ENCODE data around the gene FUT9.

FUT9 gene

DNA sequence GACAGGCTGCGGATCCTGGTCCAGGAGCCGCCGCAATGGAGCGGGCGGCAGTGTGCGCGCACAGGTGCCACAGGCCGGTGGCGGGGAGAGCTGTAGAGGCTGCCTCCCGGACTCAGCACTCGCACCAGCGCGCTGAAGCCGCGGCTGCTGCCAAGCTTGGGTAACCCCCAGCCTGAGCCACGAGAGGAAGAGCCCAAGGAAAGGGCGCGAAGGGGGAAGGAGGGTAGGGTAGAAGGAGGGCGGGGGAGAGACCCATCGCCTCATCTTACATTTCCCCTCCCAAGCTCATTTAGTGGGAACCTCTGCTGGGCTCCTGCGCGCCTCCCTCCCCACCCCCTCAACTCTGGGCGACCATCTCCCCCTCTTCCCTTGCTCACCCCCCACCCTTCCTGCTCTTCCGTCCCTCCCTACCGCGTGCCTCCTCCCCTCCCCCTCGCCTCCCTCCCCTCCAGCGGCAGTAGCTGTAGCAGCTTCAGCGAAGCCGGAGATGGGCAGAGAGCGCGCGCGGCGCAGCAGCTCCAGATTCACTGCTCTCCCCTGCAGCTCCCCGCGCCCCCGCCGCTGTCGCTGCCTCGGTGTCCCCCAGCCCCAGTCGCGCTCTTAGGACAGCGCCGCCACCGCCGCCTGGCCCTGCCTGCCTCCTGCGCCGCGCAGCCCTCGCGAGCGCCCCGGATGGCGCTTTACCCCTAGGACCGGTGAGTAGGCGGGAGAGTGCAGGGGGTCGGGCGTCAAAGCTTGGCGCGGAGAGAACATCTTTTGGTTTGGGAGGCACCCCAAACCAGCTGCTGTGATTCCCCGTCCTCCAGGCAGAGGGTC, at the start of gene FUT9:
Gene FUT9, plus strand, starts transcription at position 457 of the 816 bp plus-strand sequence. CDS start 187,182 bp downstream, outside the sequence.
- H3K9me3 ChIP-seq (ENCODE audit: control insufficient read depth in 2 of 2, low read length in 2 of 2): no peaks in the 10 kb centered on the region
- H3K9ac ChIP-seq (ENCODE audit: low read depth in 1 of 2, low read length in 2 of 2): no peak within 1 kb of the TSS
- no peak within 1 kb of the TSS for H3K4me3 ChIP-seq (ENCODE audit: low read length in 2 of 2)
- H3K4me1 ChIP-seq (ENCODE audit: control insufficient read depth in 2 of 2, insufficient read depth in 2 of 2, low read length in 2 of 2): no peaks in the 10 kb centered on the region
- no peaks in the 10 kb centered on the region for H3K27me3 ChIP-seq (ENCODE audit: control insufficient read depth in 2 of 2, insufficient read depth in 2 of 2, low read length in 2 of 2)
- no peak within 1 kb of the TSS for H3K27ac ChIP-seq (ENCODE audit: low read depth in 2 of 2, low read length in 2 of 2)
- H3K36me3 ChIP-seq (ENCODE audit: control insufficient read depth in 2 of 2, insufficient read depth in 2 of 2, low read length in 2 of 2): no peaks in the 10 kb centered on the region

DNA sequence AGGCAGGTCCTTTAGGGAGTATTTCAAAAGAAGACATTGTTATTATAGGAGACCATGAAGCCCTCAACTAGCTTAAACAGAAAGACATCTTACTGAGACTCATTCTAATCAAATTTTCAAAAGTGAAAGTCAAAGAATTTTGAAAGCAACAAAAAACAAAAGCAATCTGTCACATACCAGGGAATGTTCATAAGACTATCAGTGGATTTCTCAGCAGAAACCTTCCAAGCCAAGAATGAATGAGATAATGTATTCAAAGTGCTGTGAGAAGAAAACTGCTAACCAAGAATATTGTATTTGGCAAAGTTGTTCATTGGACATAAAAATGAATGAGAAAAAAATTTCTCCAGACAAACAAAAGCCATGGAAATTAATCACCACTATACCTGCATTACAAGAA, 48.2 kb upstream of the FUT9 start:
- Histone ChIP-seq H3K27me3 (ENCODE audit: control insufficient read depth in 2 of 2, insufficient read depth in 2 of 2, low read length in 2 of 2) (no peaks in the 10 kb centered on the region), H3K9ac (ENCODE audit: low read depth in 1 of 2, low read length in 2 of 2) (no peak overlapping the region), H3K36me3 (ENCODE audit: control insufficient read depth in 2 of 2, insufficient read depth in 2 of 2, low read length in 2 of 2) (no peaks in the 10 kb centered on the region), H3K9me3 (ENCODE audit: control insufficient read depth in 2 of 2, low read length in 2 of 2) (no peaks in the 10 kb centered on the region), H3K4me1 (ENCODE audit: control insufficient read depth in 2 of 2, insufficient read depth in 2 of 2, low read length in 2 of 2) (no peaks in the 10 kb centered on the region), H3K27ac (ENCODE audit: low read depth in 2 of 2, low read length in 2 of 2) (no peak overlapping the region), H3K4me3 (ENCODE audit: low read length in 2 of 2) (no peak overlapping the region)

DNA sequence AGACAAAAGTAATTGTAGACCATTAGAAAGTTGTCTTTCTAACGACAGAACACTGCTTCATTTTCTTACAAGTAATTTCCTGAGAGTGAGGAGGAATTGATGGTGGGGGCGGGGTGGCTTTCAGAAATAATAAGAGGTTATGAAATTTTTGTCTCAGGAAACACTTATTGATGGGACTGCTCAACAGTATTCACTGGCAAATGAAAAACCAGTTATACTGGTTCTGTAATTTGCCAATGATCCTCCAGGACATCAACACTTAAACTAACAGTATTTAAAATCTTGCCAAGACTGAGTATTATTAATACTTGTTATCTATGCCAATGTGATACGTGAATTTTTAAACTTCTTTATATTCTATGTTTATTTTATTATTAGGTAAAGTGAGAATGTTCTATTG, 41.8 kb upstream of the FUT9 start:
- Histone ChIP-seq H3K27me3 (ENCODE audit: control insufficient read depth in 2 of 2, insufficient read depth in 2 of 2, low read length in 2 of 2) (no peaks in the 10 kb centered on the region), H3K9me3 (ENCODE audit: control insufficient read depth in 2 of 2, low read length in 2 of 2) (no peaks in the 10 kb centered on the region), H3K36me3 (ENCODE audit: control insufficient read depth in 2 of 2, insufficient read depth in 2 of 2, low read length in 2 of 2) (no peaks in the 10 kb centered on the region), H3K9ac (ENCODE audit: low read depth in 1 of 2, low read length in 2 of 2) (no peak overlapping the region), H3K4me3 (ENCODE audit: low read length in 2 of 2) (no peak overlapping the region), H3K27ac (ENCODE audit: low read depth in 2 of 2, low read length in 2 of 2) (no peak overlapping the region), H3K4me1 (ENCODE audit: control insufficient read depth in 2 of 2, insufficient read depth in 2 of 2, low read length in 2 of 2) (no peaks in the 10 kb centered on the region)

DNA sequence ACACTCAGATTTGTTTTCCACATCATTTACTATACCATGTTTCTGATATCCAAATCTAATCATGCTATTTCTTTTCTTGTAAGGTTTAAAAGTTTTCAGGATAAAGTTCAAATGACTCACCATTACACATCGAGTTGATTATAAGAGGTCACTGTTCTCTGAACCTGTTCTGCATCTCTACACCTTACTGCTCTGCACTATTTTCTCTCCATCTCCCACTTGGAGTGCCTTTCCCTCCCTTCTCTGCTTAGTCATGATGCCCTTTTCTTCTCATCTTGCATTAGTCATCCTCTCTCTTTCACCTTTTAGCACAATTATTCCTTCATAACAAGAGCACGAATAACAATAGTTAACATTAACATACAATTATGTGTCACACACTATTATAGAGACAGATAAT, 37.5 kb upstream of the FUT9 start:
- Histone ChIP-seq H3K27me3 (ENCODE audit: control insufficient read depth in 2 of 2, insufficient read depth in 2 of 2, low read length in 2 of 2) (no peaks in the 10 kb centered on the region), H3K9me3 (ENCODE audit: control insufficient read depth in 2 of 2, low read length in 2 of 2) (no peaks in the 10 kb centered on the region), H3K27ac (ENCODE audit: low read depth in 2 of 2, low read length in 2 of 2) (no peak overlapping the region), H3K9ac (ENCODE audit: low read depth in 1 of 2, low read length in 2 of 2) (no peak overlapping the region), H3K36me3 (ENCODE audit: control insufficient read depth in 2 of 2, insufficient read depth in 2 of 2, low read length in 2 of 2) (no peaks in the 10 kb centered on the region), H3K4me3 (ENCODE audit: low read length in 2 of 2) (no peak overlapping the region), H3K4me1 (ENCODE audit: control insufficient read depth in 2 of 2, insufficient read depth in 2 of 2, low read length in 2 of 2) (no peaks in the 10 kb centered on the region)

DNA sequence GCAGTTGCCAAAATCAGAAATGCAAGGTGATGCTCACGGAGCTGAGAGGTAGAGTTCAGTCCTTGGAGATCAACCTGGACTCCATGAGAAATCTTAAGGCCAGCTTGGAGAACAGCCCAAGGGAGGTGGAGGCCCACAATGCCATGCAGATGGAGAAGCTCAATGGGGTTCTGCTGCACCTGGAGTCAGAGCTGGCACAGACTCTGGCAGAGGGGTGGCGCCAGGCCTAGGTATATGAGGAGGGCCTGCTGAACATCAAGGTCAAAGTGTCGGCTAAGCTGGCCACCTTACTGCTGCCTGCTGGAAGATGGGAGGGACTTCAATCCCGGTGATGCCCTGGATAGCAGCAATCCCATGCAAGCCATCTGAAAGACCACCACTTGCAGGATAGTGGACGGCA, 23.9 kb upstream of the FUT9 start:
- no peak overlapping the region for H3K4me3 ChIP-seq (ENCODE audit: low read length in 2 of 2)
- no peaks in the 10 kb centered on the region for H3K4me1 ChIP-seq (ENCODE audit: control insufficient read depth in 2 of 2, insufficient read depth in 2 of 2, low read length in 2 of 2)
- H3K9me3 ChIP-seq (ENCODE audit: control insufficient read depth in 2 of 2, low read length in 2 of 2): no peaks in the 10 kb centered on the region
- H3K36me3 ChIP-seq (ENCODE audit: control insufficient read depth in 2 of 2, insufficient read depth in 2 of 2, low read length in 2 of 2): no peaks in the 10 kb centered on the region
- H3K27ac ChIP-seq (ENCODE audit: low read depth in 2 of 2, low read length in 2 of 2): no peak overlapping the region
- H3K9ac ChIP-seq (ENCODE audit: low read depth in 1 of 2, low read length in 2 of 2): no peak overlapping the region
- no peaks in the 10 kb centered on the region for H3K27me3 ChIP-seq (ENCODE audit: control insufficient read depth in 2 of 2, insufficient read depth in 2 of 2, low read length in 2 of 2)

DNA sequence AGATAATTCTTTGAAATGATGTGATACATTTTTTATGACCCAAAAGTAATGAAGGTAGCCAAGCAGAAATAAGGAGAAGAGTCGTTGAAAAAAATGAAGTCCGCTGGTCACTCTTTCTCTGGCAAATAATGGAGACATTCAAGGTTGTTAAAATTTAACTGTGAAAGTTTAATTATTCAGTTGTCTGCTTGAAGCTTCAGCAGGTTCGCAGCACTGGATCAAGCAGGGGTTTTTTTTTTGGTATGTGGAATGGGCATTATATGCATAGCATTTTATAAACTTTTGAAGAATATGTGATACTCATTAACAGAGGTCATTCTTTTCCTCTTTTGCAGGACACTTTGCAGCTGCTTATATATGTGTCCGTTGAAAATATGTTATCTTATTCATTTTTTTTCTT, 21.6 kb upstream of the FUT9 start:
- H3K27ac ChIP-seq (ENCODE audit: low read depth in 2 of 2, low read length in 2 of 2): no peak overlapping the region
- no peaks in the 10 kb centered on the region for H3K9me3 ChIP-seq (ENCODE audit: control insufficient read depth in 2 of 2, low read length in 2 of 2)
- H3K36me3 ChIP-seq (ENCODE audit: control insufficient read depth in 2 of 2, insufficient read depth in 2 of 2, low read length in 2 of 2): no peaks in the 10 kb centered on the region
- no peaks in the 10 kb centered on the region for H3K4me1 ChIP-seq (ENCODE audit: control insufficient read depth in 2 of 2, insufficient read depth in 2 of 2, low read length in 2 of 2)
- H3K9ac ChIP-seq (ENCODE audit: low read depth in 1 of 2, low read length in 2 of 2): no peak overlapping the region
- no peaks in the 10 kb centered on the region for H3K27me3 ChIP-seq (ENCODE audit: control insufficient read depth in 2 of 2, insufficient read depth in 2 of 2, low read length in 2 of 2)
- H3K4me3 ChIP-seq (ENCODE audit: low read length in 2 of 2): no peak overlapping the region

DNA sequence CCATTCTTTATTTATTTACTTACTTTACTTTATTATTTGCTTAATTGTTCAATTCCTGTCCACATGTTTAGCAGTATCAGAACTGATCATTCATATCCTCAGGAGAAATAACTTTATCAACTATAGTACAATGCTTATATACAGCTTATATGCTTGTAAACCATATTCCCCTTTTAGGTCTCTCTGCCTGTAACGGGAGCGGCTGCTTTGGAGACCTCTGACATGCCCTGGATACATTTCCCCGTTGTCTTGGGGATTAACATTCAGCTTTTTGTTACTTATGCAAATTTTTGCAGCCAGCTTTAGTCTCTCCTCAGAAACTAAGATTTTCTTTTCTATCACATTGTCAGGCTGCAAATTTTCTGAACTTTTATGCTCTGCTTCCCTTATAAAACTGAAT, 17.6 kb upstream of the FUT9 start:
- no peaks in the 10 kb centered on the region for H3K4me1 ChIP-seq (ENCODE audit: control insufficient read depth in 2 of 2, insufficient read depth in 2 of 2, low read length in 2 of 2)
- no peak overlapping the region for H3K4me3 ChIP-seq (ENCODE audit: low read length in 2 of 2)
- H3K27ac ChIP-seq (ENCODE audit: low read depth in 2 of 2, low read length in 2 of 2): no peak overlapping the region
- no peak overlapping the region for H3K9ac ChIP-seq (ENCODE audit: low read depth in 1 of 2, low read length in 2 of 2)
- no peaks in the 10 kb centered on the region for H3K9me3 ChIP-seq (ENCODE audit: control insufficient read depth in 2 of 2, low read length in 2 of 2)
- no peaks in the 10 kb centered on the region for H3K27me3 ChIP-seq (ENCODE audit: control insufficient read depth in 2 of 2, insufficient read depth in 2 of 2, low read length in 2 of 2)
- H3K36me3 ChIP-seq (ENCODE audit: control insufficient read depth in 2 of 2, insufficient read depth in 2 of 2, low read length in 2 of 2): no peaks in the 10 kb centered on the region

DNA sequence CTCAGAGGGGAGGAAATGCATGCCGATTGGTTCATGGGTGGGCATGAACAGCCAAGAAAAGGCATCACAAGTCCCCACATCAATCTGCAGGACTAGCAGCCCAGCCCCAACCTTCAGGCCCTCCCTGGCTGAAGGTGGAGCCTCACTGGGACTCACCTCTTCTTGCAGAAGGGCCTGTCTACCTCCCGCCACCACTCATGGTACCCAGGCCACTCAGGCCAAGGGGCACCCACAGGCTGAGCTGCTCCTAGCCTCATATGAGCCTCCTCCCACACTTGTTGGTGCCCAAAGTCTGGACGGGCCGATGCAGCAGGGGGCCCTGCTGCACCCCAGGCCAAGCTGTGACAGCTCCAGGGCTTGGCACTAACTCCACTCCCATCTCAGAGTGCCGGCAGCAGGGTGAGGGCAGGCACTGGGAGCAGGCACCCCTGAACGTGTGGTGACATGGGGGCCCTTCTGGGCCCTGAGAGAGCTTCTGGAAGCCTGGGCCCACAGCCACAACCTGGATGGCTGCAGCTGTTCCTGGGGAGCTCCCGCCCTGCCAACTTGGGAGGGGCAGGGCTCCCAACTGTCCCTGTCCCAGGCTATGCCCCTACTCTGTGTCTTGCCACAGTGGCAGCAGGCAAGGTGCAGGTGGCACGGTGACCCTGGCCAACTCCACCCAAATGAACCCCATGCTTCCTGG, 13.7 kb upstream of the FUT9 start:
- Histone ChIP-seq H3K4me3 (ENCODE audit: low read length in 2 of 2) (no peak overlapping the region), H3K9ac (ENCODE audit: low read depth in 1 of 2, low read length in 2 of 2) (no peak overlapping the region), H3K4me1 (ENCODE audit: control insufficient read depth in 2 of 2, insufficient read depth in 2 of 2, low read length in 2 of 2) (no peaks in the 10 kb centered on the region), H3K27ac (ENCODE audit: low read depth in 2 of 2, low read length in 2 of 2) (no peak overlapping the region), H3K9me3 (ENCODE audit: control insufficient read depth in 2 of 2, low read length in 2 of 2) (no peaks in the 10 kb centered on the region), H3K27me3 (ENCODE audit: control insufficient read depth in 2 of 2, insufficient read depth in 2 of 2, low read length in 2 of 2) (no peaks in the 10 kb centered on the region), H3K36me3 (ENCODE audit: control insufficient read depth in 2 of 2, insufficient read depth in 2 of 2, low read length in 2 of 2) (no peaks in the 10 kb centered on the region)

DNA sequence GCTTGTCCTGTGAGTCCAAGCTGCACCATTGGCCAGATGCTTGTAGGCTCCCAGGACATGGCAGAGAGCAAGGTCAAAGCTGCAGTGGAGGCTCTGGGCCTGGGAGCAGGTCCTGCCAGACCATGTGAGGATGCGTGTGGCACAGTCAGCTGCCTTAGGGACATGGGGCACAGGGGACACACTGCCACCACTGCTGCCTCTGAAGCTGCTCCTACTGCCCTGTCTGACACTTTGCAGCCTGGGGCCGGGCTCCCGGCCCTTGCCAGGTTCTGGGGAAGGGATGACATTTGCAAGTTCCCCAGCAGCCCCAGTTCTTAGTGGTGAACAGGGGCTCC, 13.2 kb upstream of the FUT9 start:
- Histone ChIP-seq H3K9me3 (ENCODE audit: control insufficient read depth in 2 of 2, low read length in 2 of 2) (no peaks in the 10 kb centered on the region), H3K4me3 (ENCODE audit: low read length in 2 of 2) (no peak overlapping the region), H3K9ac (ENCODE audit: low read depth in 1 of 2, low read length in 2 of 2) (no peak overlapping the region), H3K27me3 (ENCODE audit: control insufficient read depth in 2 of 2, insufficient read depth in 2 of 2, low read length in 2 of 2) (no peaks in the 10 kb centered on the region), H3K36me3 (ENCODE audit: control insufficient read depth in 2 of 2, insufficient read depth in 2 of 2, low read length in 2 of 2) (no peaks in the 10 kb centered on the region), H3K4me1 (ENCODE audit: control insufficient read depth in 2 of 2, insufficient read depth in 2 of 2, low read length in 2 of 2) (no peaks in the 10 kb centered on the region), H3K27ac (ENCODE audit: low read depth in 2 of 2, low read length in 2 of 2) (no peak overlapping the region)

DNA sequence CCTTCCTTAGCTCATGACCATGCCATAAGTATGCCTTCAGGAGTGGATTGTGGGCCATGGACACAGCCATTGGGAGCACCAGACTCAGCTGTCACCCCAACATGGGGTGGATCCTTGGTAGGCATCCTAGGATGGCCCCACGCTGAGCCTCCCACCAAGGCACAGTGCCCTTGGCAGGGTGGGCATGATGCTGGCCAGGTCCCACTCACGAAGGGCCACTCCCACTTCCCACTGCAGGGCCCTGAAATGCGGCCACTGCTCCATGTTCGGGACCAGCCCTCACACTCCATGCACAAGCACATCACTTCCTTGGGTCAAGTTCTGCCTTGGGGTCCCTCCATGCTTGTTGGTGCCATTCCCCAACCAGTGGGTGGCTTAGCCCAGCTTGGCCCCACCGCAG, 12.9 kb upstream of the FUT9 start:
- no peaks in the 10 kb centered on the region for H3K4me1 ChIP-seq (ENCODE audit: control insufficient read depth in 2 of 2, insufficient read depth in 2 of 2, low read length in 2 of 2)
- H3K4me3 ChIP-seq (ENCODE audit: low read length in 2 of 2): no peak overlapping the region
- H3K36me3 ChIP-seq (ENCODE audit: control insufficient read depth in 2 of 2, insufficient read depth in 2 of 2, low read length in 2 of 2): no peaks in the 10 kb centered on the region
- no peaks in the 10 kb centered on the region for H3K9me3 ChIP-seq (ENCODE audit: control insufficient read depth in 2 of 2, low read length in 2 of 2)
- no peaks in the 10 kb centered on the region for H3K27me3 ChIP-seq (ENCODE audit: control insufficient read depth in 2 of 2, insufficient read depth in 2 of 2, low read length in 2 of 2)
- no peak overlapping the region for H3K9ac ChIP-seq (ENCODE audit: low read depth in 1 of 2, low read length in 2 of 2)
- no peak overlapping the region for H3K27ac ChIP-seq (ENCODE audit: low read depth in 2 of 2, low read length in 2 of 2)

Data from mucosa of rectum (tissue), 2 donors.